Breast epithelium (tissue), 3 donors: ENCODE results near the gene ALPI.
"Not testable (repeated sequence)": the region's sequence is repeated elsewhere in the genome, so short reads cannot be mapped to it uniquely, and the experiment has no call there.

ENCODE experiments used
- CTCF ChIP-seq, 3 donors: fragments of 450-650 bp; IDR thresholded peaks; one replicate each; pipeline ENCODE4 v1.5.1; 2016 to 2017; ENCODE audit warnings: antibody characterized with exemption in 3 of 3, mild to moderate bottlenecking in 3 of 3, moderate library complexity in 3 of 3
- POLR2A ChIP-seq: fragments of 450-650 bp; IDR thresholded peaks from one replicate; pipeline ENCODE4 v1.6.1; 2016; ENCODE audit warnings: antibody characterized with exemption, mild to moderate bottlenecking, moderate library complexity
- POLR2AphosphoS5 ChIP-seq, 3 donors: sonication (generic); formaldehyde crosslinking; IDR thresholded peaks; one replicate each; pipeline ENCODE4 v1.6.1; 2017; ENCODE audit warnings: antibody characterized with exemption in 3 of 3

GRCh38 chr2:232423407-232423806, 32.5 kb upstream of the ALPI start:
- not testable (repeated sequence) for TF ChIP-seq POLR2AphosphoS5 (IDR thresholded peaks at IDR 0.05); CTCF (IDR thresholded peaks at IDR 0.05); POLR2A
